Measurements from ENCODE around the gene ANGPT4. TPM values are rescaled to one million over a fixed set of nuclear protein-coding genes. Genes with fewer than 3 reads are reported as not detected.

Gene ANGPT4
- total RNA-seq, 2 experiments from 2014 or later: not detected

DNA sequence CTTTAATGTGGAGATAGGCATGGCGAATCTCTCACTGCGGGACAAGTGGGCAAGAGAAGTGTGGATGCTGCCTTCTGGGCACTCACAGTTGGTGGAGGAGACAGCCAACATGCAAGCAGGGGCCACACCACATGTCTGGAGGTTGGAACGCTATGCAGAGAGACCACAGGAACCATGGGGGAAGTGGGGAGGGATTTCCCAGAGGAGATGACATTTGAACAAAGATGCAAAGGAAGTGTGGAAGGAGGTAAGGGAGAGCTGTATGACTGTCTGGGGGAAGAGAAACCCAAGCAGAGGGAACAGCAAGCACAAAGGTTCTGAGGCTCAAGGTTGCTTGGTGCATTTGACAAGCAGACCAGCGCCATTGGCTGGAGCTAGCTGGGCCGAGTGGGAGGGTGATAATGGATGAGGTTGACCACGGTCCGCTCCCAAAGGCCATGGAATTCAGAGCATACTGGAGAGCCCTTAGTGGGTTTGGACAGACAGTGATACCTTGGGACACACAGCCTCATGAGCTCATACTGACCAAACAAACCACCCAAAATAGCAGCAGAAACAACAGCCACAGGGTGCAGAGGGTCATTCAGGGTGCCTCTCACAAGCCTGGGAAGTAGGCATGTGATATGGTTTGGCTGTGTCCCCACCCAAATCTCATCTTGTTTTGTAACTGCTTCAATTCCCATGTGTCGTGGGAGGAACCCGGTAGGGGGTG, 90.3 kb downstream of the ANGPT4 start:
- Mint-ChIP-seq H3K4me3 (no peak overlapping the region), H3K27me3 (ENCODE audit: low read depth) (no peaks in the 10 kb centered on the region)
- CTCF ChIA-PET: no interaction called here

GRCh38 chr20:824916-825315, 91.2 kb downstream of the ANGPT4 start:
- Mint-ChIP-seq H3K9me3 (ENCODE audit: insufficient read depth) (no peaks in the 10 kb centered on the region), H3K36me3 (ENCODE audit: low read depth) (no peaks in the 10 kb centered on the region), H3K4me1 (ENCODE audit: low read depth) (peaks cover 10% of the 10 kb centered on the region), H3K27ac (no peak overlapping the region), H3K27me3 (ENCODE audit: low read depth) (peaks cover 2% of the 10 kb centered on the region), H3K4me3 (no peak overlapping the region)
- DNase-seq (no peak), ATAC-seq (no peak)
- ChIA-PET POLR2A (no interaction called here), CTCF (interaction anchor here (0.9 to 1.8 kb wide), 3 partner anchors 10 to 131 kb away, joined by 3 to 7 read pairs (median 4); partner anchors contain the start of gene FAM110A)

More for the DNA sequence above, 90.3 kb downstream of the ANGPT4 start:
- no peak for DNase-seq
- Mint-ChIP-seq H3K27ac (no peak overlapping the region), H3K9me3 (ENCODE audit: insufficient read depth) (no peaks in the 10 kb centered on the region), H3K4me1 (ENCODE audit: low read depth) (peaks cover 10% of the 10 kb centered on the region), H3K36me3 (ENCODE audit: low read depth) (no peaks in the 10 kb centered on the region)
- no peak for ATAC-seq
- POLR2A ChIA-PET: no interaction called here

- ATAC-seq: no peak
- DNase-seq: no peak
- Mint-ChIP-seq H3K36me3 (ENCODE audit: low read depth) (no peaks in the 10 kb centered on the region), H3K4me3 (no peak overlapping the region), H3K4me1 (ENCODE audit: low read depth) (peaks cover 10% of the 10 kb centered on the region), H3K9me3 (ENCODE audit: insufficient read depth) (no peaks in the 10 kb centered on the region), H3K27me3 (ENCODE audit: low read depth) (peaks cover 2% of the 10 kb centered on the region), H3K27ac (no peak overlapping the region)
- CTCF ChIA-PET: interaction anchor here (0.9 to 1.8 kb wide), 3 partner anchors 10 to 132 kb away, joined by 3 to 7 read pairs (median 4); partner anchors contain the start of gene FAM110A
- POLR2A ChIA-PET: no interaction called here
Measured at GRCh38 chr20:824490-824889, 91.6 kb downstream of the ANGPT4 start.

DNA sequence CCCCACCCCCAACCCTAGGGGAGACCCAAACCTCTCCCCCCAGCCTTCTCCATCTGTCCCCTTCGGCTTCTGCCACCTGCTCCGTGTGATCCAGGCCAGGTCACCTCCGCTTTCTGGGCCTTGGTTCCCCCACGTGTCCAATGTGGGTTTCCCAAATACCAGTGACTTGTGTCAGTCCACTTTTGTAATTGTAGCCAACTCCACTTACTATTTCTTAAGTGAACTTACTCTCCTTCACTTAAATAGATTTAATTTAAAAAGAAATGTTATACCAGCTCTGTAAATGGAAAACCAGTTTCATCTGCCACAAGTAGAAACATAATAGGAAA, 92.6 kb downstream of the ANGPT4 start:
- no peaks in the 10 kb centered on the region for H3K36me3 Mint-ChIP-seq (ENCODE audit: low read depth)
- no peak overlapping the region for H3K4me3 Mint-ChIP-seq
- ChIA-PET POLR2A (no interaction called here), CTCF (interaction anchor here (1.8 kb wide), 1 partner anchor 11 kb away, joined by 7 read pairs; the partner anchor contains the start of gene FAM110A)
- no peak overlapping the region for H3K27ac Mint-ChIP-seq
- peaks cover 10% of the 10 kb centered on the region for H3K4me1 Mint-ChIP-seq (ENCODE audit: low read depth)
- H3K9me3 Mint-ChIP-seq (ENCODE audit: insufficient read depth): no peaks in the 10 kb centered on the region
- H3K27me3 Mint-ChIP-seq (ENCODE audit: low read depth): peaks cover 2% of the 10 kb centered on the region
- DNase-seq: no peak
- no peak for ATAC-seq

DNA sequence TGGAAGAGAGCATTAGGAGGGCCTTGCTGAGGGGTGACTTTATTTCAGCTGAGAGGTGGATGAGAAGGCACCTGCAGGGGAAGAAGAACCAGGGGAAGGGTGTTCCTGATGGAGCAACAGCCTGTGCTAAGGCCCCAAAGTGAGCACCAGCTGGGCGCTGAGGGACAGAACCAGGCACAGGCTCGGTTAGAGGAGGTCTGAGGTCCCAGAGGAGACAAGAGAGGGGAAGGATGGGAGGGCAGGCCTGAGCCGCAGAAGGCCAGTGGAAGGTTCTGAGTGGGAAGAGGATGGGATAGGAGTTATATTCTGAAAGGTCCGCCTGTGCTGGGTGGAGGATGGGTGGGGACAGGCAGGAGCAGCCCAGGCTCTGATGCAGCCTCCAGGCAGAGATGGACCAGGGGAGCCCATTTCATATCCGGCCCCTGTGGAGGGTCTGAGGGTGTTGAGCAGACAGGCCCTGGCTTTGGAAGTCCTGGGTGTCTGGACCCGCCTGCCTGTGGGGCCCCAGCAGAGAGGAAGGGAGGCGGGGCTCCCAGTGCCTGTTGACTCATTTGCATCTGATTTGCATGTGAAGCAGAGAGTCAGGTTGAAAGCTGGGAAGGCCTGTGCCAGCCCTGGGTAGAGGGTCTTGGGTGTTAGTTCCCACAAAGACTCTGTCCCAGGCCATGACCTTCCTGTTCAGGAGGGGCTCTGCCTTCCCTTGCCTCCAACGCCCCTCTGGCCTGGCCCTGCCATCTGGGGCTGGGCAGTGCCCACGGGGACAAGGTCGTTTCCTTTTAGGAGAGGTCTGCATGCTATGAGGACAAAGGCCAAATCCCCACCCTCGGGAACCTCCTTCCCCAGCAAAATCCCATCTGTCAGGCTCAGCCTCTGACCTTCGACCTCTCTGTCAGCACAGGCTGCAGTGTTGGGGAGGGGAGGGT, 93.2 kb downstream of the ANGPT4 start:
- CTCF ChIA-PET: interaction anchor here (1.8 kb wide), 1 partner anchor 12 kb away, joined by 7 read pairs; the partner anchor contains the start of gene FAM110A
- H3K27me3 Mint-ChIP-seq (ENCODE audit: low read depth): peaks cover 2% of the 10 kb centered on the region
- no peak for ATAC-seq
- H3K9me3 Mint-ChIP-seq (ENCODE audit: insufficient read depth): no peaks in the 10 kb centered on the region
- H3K36me3 Mint-ChIP-seq (ENCODE audit: low read depth): no peaks in the 10 kb centered on the region
- peaks cover 10% of the 10 kb centered on the region for H3K4me1 Mint-ChIP-seq (ENCODE audit: low read depth)
- no peak for DNase-seq
- no peak overlapping the region for H3K27ac Mint-ChIP-seq
- no peak overlapping the region for H3K4me3 Mint-ChIP-seq
- POLR2A ChIA-PET: no interaction called here

- DNase-seq (no peak), ATAC-seq (no peak)
- POLR2A ChIA-PET: no interaction called here
- no peaks in the 10 kb centered on the region for H3K36me3 Mint-ChIP-seq (ENCODE audit: low read depth)
- H3K4me1 Mint-ChIP-seq (ENCODE audit: low read depth): peaks cover 10% of the 10 kb centered on the region
- no peak overlapping the region for H3K27ac Mint-ChIP-seq
- CTCF ChIA-PET: no interaction called here
- no peak overlapping the region for H3K4me3 Mint-ChIP-seq
- H3K9me3 Mint-ChIP-seq (ENCODE audit: insufficient read depth): no peaks in the 10 kb centered on the region
- peaks cover 2% of the 10 kb centered on the region for H3K27me3 Mint-ChIP-seq (ENCODE audit: low read depth)
Measured at GRCh38 chr20:821731-822065, 94.4 kb downstream of the ANGPT4 start.

DNA sequence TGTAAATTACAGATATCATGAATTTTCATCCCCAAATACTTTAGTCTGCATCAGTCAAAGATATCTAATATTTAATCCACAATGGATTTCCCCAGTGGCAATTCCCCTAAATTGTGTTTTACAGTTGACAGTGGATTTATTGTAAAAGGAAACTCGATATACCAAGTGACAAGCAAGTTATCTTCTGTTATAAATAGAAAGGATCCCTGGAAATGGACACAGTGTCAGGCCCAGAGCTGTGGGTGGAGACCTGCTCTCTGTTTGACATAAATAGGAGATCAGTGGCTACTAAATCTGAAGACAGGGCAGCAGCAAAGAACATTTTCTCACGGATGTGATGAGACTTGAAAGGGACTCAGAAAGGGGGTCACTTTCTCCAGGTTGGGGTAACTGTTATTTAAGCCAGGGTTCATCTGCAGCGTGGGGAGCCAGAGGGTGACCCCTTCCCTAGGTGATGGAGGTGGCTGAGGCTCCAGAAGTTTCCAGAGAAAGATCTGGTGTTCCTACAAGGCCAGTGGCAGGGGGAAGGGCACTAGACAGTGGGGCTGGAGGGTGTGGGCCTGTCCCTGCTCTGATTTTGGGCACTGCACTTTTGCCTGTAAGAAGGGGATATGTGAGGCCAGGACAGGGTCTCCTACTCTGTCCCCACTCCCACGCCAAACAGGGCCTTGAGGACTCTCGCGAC, 94.9 kb downstream of the ANGPT4 start:
- no peak overlapping the region for H3K27ac Mint-ChIP-seq
- no peaks in the 10 kb centered on the region for H3K9me3 Mint-ChIP-seq (ENCODE audit: insufficient read depth)
- ChIA-PET CTCF (no interaction called here), POLR2A (no interaction called here)
- ATAC-seq: no peak
- H3K36me3 Mint-ChIP-seq (ENCODE audit: low read depth): no peaks in the 10 kb centered on the region
- no peak for DNase-seq
- peaks cover 2% of the 10 kb centered on the region for H3K27me3 Mint-ChIP-seq (ENCODE audit: low read depth)
- no peak overlapping the region for H3K4me3 Mint-ChIP-seq
- H3K4me1 Mint-ChIP-seq (ENCODE audit: low read depth): peaks cover 10% of the 10 kb centered on the region

DNA sequence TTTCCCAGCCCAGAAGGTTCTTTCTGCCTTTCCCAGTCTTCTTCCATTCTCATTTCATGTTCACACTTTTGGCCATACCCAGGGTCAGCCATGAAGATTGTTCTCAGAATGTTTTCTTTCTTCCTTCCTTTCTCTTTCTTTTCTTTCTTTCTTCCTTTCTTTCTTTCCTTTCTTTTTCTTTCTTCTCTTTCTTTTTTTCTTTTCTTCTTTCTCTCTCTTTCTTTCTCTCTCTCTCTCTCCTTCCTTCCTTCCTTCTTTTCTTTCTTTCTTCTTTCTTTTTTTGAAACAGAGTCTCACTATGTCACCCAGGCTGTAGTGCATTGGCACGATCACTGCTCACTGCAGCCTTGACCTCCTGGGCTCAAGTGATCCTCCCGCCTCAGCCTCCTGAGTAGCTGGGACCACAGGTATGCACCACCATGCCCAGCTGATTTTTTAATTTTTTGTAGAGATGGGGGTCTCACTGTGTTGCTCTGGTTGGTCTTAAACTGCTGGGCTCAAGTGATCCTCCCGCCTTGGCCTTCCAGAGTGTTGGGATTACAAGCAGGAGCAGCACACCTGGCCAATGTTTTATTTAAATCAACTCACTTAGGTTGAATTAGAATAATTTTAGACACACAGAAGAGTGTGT, 95.7 kb downstream of the ANGPT4 start:
- ATAC-seq (no peak), DNase-seq (no peak)
- H3K36me3 Mint-ChIP-seq (ENCODE audit: low read depth): no peaks in the 10 kb centered on the region
- no peaks in the 10 kb centered on the region for H3K9me3 Mint-ChIP-seq (ENCODE audit: insufficient read depth)
- no peak overlapping the region for H3K4me3 Mint-ChIP-seq
- H3K4me1 Mint-ChIP-seq (ENCODE audit: low read depth): peaks cover 4% of the 10 kb centered on the region
- no peak overlapping the region for H3K27ac Mint-ChIP-seq
- ChIA-PET POLR2A (interaction anchor here (0.6 kb wide), 1 partner anchor 13 kb away, joined by 3 read pairs; the partner anchor contains the start of gene FAM110A), CTCF (interaction anchor here (6.6 kb wide), 1 partner anchor 137 kb away, joined by 143 read pairs; no protein-coding TSS in a partner anchor)
- peaks cover 2% of the 10 kb centered on the region for H3K27me3 Mint-ChIP-seq (ENCODE audit: low read depth)

Other genes with a start within 250 kb of the ANGPT4 start
- gene SCRT2, start 240.5 kb downstream of the ANGPT4 start, total RNA-seq: not detected
- not detected for gene SLC52A3, start 147.8 kb downstream of the ANGPT4 start, total RNA-seq
- gene FAM110A, start 82.6 kb downstream of the ANGPT4 start, total RNA-seq: 10 to 100 TPM; 35.9 to 36.3 TPM
- not detected for gene RSPO4, start 86.0 kb upstream of the ANGPT4 start, total RNA-seq
- gene PSMF1, start 202.3 kb upstream of the ANGPT4 start, total RNA-seq: 100 to 1,000 TPM; 138 to 150 TPM